Endothelial cell of umbilical vein (primary cell): ENCODE data around the gene DDX4. TPM values are rescaled to one million over a fixed set of nuclear protein-coding genes. Genes with fewer than 3 reads are reported as not detected.

Experiments used
- BruUV-seq: library from RNA; stranded (reverse); fragments of 400-500 nt; replicated peaks from 2 replicates; lab custom pipeline; 2021; lab: Mats Ljungman, UMichigan
- CTCF ChIA-PET: fragments of 300-600, 350-600 bp; sonication (Branson Sonifier 250); formaldehyde crosslinking; loops from one replicate; lab custom pipeline; 2021; ENCODE audit warnings: antibody characterized with exemption, inconsistent platforms; lab: Charles Lee
- POLR2A ChIA-PET: fragments of 300-600, 350-600 bp; sonication (Branson Sonifier 250); formaldehyde crosslinking; loops from one replicate; lab custom pipeline; 2021; ENCODE audit warnings: antibody characterized with exemption, inconsistent platforms; lab: Charles Lee
- DNase-seq: peaks from one replicate; pipeline ENCODE4 v3.0.0-alpha.2; 2011; ENCODE audit warnings: low read depth, low spot score
- FAIRE-seq: peaks from 2 replicates; lab custom pipeline; 2011; peaks lifted over from hg19 to GRCh38; lab: Jason Lieb, UNC
- H2AFZ ChIP-seq: 2 replicates; pipeline ENCODE4 v1.6.0; 2012; ENCODE audit warnings: low read depth, low read length, control low read depth, inconsistent platforms
- H3K27ac ChIP-seq: 2 replicates; pipeline ENCODE4 v1.5.1; 2011; ENCODE audit warnings: low read depth, mild to moderate bottlenecking, control low read depth, low read length, moderate library complexity; ENCODE audit not compliant: insufficient read depth
- H3K27me3 ChIP-seq, 2 experiments: 2 replicates each; pipeline versions ENCODE4 v1.6.0 to v1.6.1; 2011; ENCODE audit warnings: low read length in 2 of 2, mixed read lengths in 1 of 2; ENCODE audit not compliant: control insufficient read depth in 2 of 2, insufficient read depth in 2 of 2
- H3K36me3 ChIP-seq, 2 experiments: 2 replicates in 1 of 2; 3 replicates in 1 of 2; pipeline ENCODE4 v1.5.1; 2011; ENCODE audit warnings: low read length in 2 of 2, mild to moderate bottlenecking in 1 of 2, moderate library complexity in 1 of 2; ENCODE audit not compliant: control insufficient read depth in 2 of 2, insufficient read depth in 2 of 2; ENCODE audit errors: extremely low read depth in 1 of 2
- H3K4me1 ChIP-seq: 3 replicates; pipeline ENCODE4 v1.5.1; 2011; ENCODE audit warnings: mild to moderate bottlenecking, low read length; ENCODE audit not compliant: control insufficient read depth, insufficient read depth; ENCODE audit errors: extremely low read depth
- H3K4me2 ChIP-seq: 2 replicates; pipeline ENCODE4 v1.6.1; 2011; ENCODE audit warnings: low read length, control low read depth, mixed read lengths; ENCODE audit not compliant: insufficient read depth
- H3K4me3 ChIP-seq, 3 experiments: fragments of 200-600 bp in 1 of 3; sonication (generic), shearing (Covaris generic) in 1 of 3; replicated peaks in 1 of 3; 2 replicates each; pipeline ENCODE4 v1.5.1; 2011 to 2016; ENCODE audit warnings: control low read depth in 3 of 3, low read length in 3 of 3, mild to moderate bottlenecking in 2 of 3, inconsistent platforms in 1 of 3, low read depth in 1 of 3, moderate library complexity in 1 of 3; ENCODE audit not compliant: insufficient read depth in 1 of 3
- H3K79me2 ChIP-seq: 2 replicates; pipeline ENCODE4 v1.6.0; 2012; ENCODE audit warnings: low read length, inconsistent platforms; ENCODE audit not compliant: control insufficient read depth, insufficient read depth
- H3K9ac ChIP-seq: replicated peaks from 2 replicates; pipeline ENCODE3; 2011; ENCODE audit warnings: low read length, control low read depth; ENCODE audit not compliant: insufficient read depth; ENCODE audit errors: extremely low read depth
- H3K9me1 ChIP-seq: replicated peaks from 3 replicates; pipeline ENCODE4 v1.6.0; 2011; ENCODE audit warnings: mild to moderate bottlenecking, low read length; ENCODE audit not compliant: control insufficient read depth, insufficient read depth; ENCODE audit errors: extremely low read depth
- H3K9me3 ChIP-seq: replicated peaks from 2 replicates; pipeline ENCODE4 v1.5.1; 2012; ENCODE audit warnings: low read length, inconsistent platforms; ENCODE audit not compliant: control insufficient read depth, insufficient read depth
- H4K20me1 ChIP-seq: replicated peaks from 2 replicates; pipeline ENCODE3; 2011; ENCODE audit warnings: mild to moderate bottlenecking, low read length; ENCODE audit not compliant: control insufficient read depth, insufficient read depth; ENCODE audit errors: extremely low read depth
- CTCF ChIP-seq, 2 donors: IDR thresholded peaks; 1 replicate in 1 of 2; 2 replicates in 1 of 2; pipeline ENCODE4 v1.5.1; 2011; ENCODE audit warnings: low read length in 2 of 2, mild to moderate bottlenecking in 2 of 2, moderate library complexity in 2 of 2, control low read depth in 1 of 2, inconsistent platforms in 1 of 2, low read depth in 1 of 2; ENCODE audit not compliant: insufficient read depth in 1 of 2; ENCODE audit errors: extremely low read depth in 1 of 2
- EZH2 ChIP-seq: IDR thresholded peaks from 2 replicates; pipeline ENCODE4 v1.6.1; 2012; ENCODE audit warnings: borderline replicate concordance, low read depth, mild to moderate bottlenecking, moderate library complexity, low read length, inconsistent platforms; ENCODE audit not compliant: severe bottlenecking
- FOS ChIP-seq: IDR thresholded peaks from 2 replicates; pipeline ENCODE4 v1.6.1; 2011; ENCODE audit warnings: mild to moderate bottlenecking, low read length, moderate library complexity, borderline replicate concordance; ENCODE audit not compliant: insufficient read depth
- GATA2 ChIP-seq: IDR thresholded peaks from 2 replicates; pipeline ENCODE4 v1.7.0; 2011; ENCODE audit warnings: low read depth, mild to moderate bottlenecking, moderate library complexity, mixed read lengths, low read length; ENCODE audit not compliant: insufficient read length, insufficient read depth
- JUN ChIP-seq: IDR thresholded peaks from 2 replicates; pipeline ENCODE4 v1.6.1; 2011; ENCODE audit warnings: borderline replicate concordance, low read depth; ENCODE audit not compliant: insufficient read length, insufficient read depth
- MYC ChIP-seq: IDR thresholded peaks from one replicate; pipeline ENCODE4 v1.6.1; 2011; ENCODE audit warnings: mild to moderate bottlenecking, low read depth, low read length
- POLR2A ChIP-seq: IDR thresholded peaks from 2 replicates; pipeline ENCODE4 v1.6.1; 2012; ENCODE audit warnings: low read depth, mild to moderate bottlenecking, control low read depth, low read length
- POLR2AphosphoS5 ChIP-seq: IDR thresholded peaks from 2 replicates; pipeline ENCODE4 v1.6.1; 2012; ENCODE audit warnings: low read depth, mild to moderate bottlenecking, control low read depth, low read length, moderate library complexity; ENCODE audit not compliant: insufficient read depth
- dilution Hi-C: fragments of 300-500 bp; cut with MboI; formaldehyde crosslinking; loops from one replicate; pipeline ENCODE4 v1.15.0; 2019; ENCODE audit warnings: low sequenced_read_pairs; ENCODE audit not compliant: extremely low pct_ligation_motif_present
- intact Hi-C: fragments of 100-400 bp; cut with micrococcal nuclease; formaldehyde crosslinking; loops from one replicate; pipeline ENCODE4 v1.10.0; 2022
- polyA plus RNA-seq, 4 experiments: library from polyadenylated mRNA; depleted of rRNA in 3 of 4; stranded (reverse) in 3 of 4; unstranded in 1 of 4; fragments of >200 nt; gene quantifications; 2 replicates each; pipeline versions ENCODE4 v1.2.1 to v1.2.3, GENCODE V29; 2011 to 2012; ENCODE audit warnings: missing spikeins in 1 of 4
- total RNA-seq: library from RNA; stranded (reverse); gene quantifications from 2 replicates; pipeline ENCODE4 v1.2.3, GENCODE V29; 2021
- TF ChIP-seq, protein P1 (sequence below): IDR thresholded peaks from 2 replicates; pipeline ENCODE4 v1.6.1; 2011; ENCODE audit not compliant: insufficient read depth, insufficient read length

The DDX4 gene
- total and polyA plus RNA-seq, 2 donors (not counting 3 experiments of a cell fraction or from before 2014, with no cell fraction given) = not detected

GRCh38 chr5:55771175-55771655 is 33.4 kb downstream of the DDX4 start:
- intact Hi-C loops = no loop called here
- no peak for FAIRE-seq
- no TSS peak for BruUV-seq

More at GRCh38 chr5:55771175-55771655, 33.4 kb downstream of the DDX4 start:
- no peak for DNase-seq
- H3K27me3 ChIP-seq = no peaks in the 10 kb centered on the region
- H2AFZ ChIP-seq = no peak overlapping the region
- no peak overlapping the region for H3K4me3 ChIP-seq
- no peaks in the 10 kb centered on the region for H3K9me1 ChIP-seq
- no peaks in the 10 kb centered on the region for H3K4me1 ChIP-seq
- TF ChIP-seq GATA2 (no peak), MYC (no peak), JUN (no peak), POLR2AphosphoS5 (no peak), EZH2 (no peak), FOS (no peak), CTCF (IDR thresholded peaks at IDR 0.05; ENCODE audit: extremely low read depth in 1 of 2, insufficient read depth in 1 of 2, low read depth in 1 of 2, low read length in 2 of 2) (no peak), POLR2A (no peak)
- TF ChIP-seq, protein P1, sequence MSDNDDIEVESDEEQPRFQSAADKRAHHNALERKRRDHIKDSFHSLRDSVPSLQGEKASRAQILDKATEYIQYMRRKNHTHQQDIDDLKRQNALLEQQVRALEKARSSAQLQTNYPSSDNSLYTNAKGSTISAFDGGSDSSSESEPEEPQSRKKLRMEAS = no peak
- ChIA-PET POLR2A (no interaction called here), CTCF (interaction anchor here (0.9 to 1.4 kb wide), 2 partner anchors 12 to 28 kb away, joined by 3 to 5 read pairs; no protein-coding TSS in a partner anchor)
- dilution Hi-C loops = no loop called here
- no peaks in the 10 kb centered on the region for H4K20me1 ChIP-seq
- H3K9me3 ChIP-seq = no peaks in the 10 kb centered on the region
- H3K27ac ChIP-seq = no peak overlapping the region
- H3K9ac ChIP-seq = no peak overlapping the region
- H3K36me3 ChIP-seq = no peaks in the 10 kb centered on the region
- H3K79me2 ChIP-seq = no peaks in the 10 kb centered on the region
- no peak overlapping the region for H3K4me2 ChIP-seq
